ENCODE measurements around the gene CORO6. TPM values are rescaled to one million over a fixed set of nuclear protein-coding genes. Genes with fewer than 3 reads are reported as not detected.

Gene CORO6
- total RNA-seq, 1 experiment from 2014 or later = 2.3 TPM

DNA sequence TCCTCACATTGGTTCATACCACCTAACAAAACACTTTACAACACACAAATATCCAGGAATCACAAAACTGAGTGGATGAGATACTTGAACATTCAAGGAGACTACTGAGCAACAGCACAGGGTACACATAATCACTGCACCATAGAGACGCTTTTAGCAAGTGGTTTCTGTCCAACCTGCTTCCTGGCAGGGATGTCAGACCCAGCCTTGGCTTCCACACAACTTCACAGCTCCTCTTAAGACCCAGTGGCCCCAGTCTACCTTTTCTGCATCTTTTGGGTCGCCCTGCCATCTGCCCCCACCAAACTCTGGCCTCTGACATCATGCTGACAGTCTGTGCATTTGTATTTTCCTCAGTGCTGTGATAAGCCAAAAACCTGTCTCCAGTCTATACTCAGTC, 5.9 kb upstream of the CORO6 start:
- H3K4me1 Mint-ChIP-seq = peaks cover 12 to 16% of the 10 kb centered on the region in 2 experiments
- H3K79me2 ChIP-seq (ENCODE audit: insufficient read depth, low read length) = no peaks in the 10 kb centered on the region

More for the DNA sequence above, 5.9 kb upstream of the CORO6 start:
- Histone ChIP-seq H3K4me1 (ENCODE audit: insufficient read depth, low read length) (peaks cover 1% of the 10 kb centered on the region; the same call in 1 of the 2 replicates), H3K9me3 (ENCODE audit: control insufficient read depth, low read depth, low read length) (no peaks in the 10 kb centered on the region), H3K14ac (ENCODE audit: insufficient read depth, low read length) (no peak overlapping the region), H4K8ac (replicated peaks; ENCODE audit: insufficient read length, low read depth, low read length) (no peak overlapping the region), H4K20me1 (ENCODE audit: control insufficient read depth, insufficient read depth, insufficient read length) (no peaks in the 10 kb centered on the region), H3K56ac (ENCODE audit: insufficient read length, low read depth, low read length) (no peak overlapping the region), H4K91ac (ENCODE audit: insufficient read length, low read depth, low read length) (no peak overlapping the region), H2BK15ac (ENCODE audit: low read depth, low read length) (no peak overlapping the region), H3K79me1 (ENCODE audit: insufficient read depth, low read depth, low read length, poor library complexity, severe bottlenecking) (no peaks in the 10 kb centered on the region), H2BK12ac (ENCODE audit: insufficient read length, low read depth, low read length) (no peak overlapping the region), H3K23me2 (ENCODE audit: insufficient read length, low read depth, low read length, poor library complexity, severe bottlenecking) (no peaks in the 10 kb centered on the region), H3K27ac (ENCODE audit: insufficient read length, low read depth, low read length) (no peak overlapping the region), H3K4ac (ENCODE audit: low read depth, low read length) (no peak overlapping the region), H2AFZ (ENCODE audit: low read length) (no peak overlapping the region), H3K18ac (ENCODE audit: insufficient read length, low read depth, low read length) (no peak overlapping the region), H3T11ph (ENCODE audit: low read length) (no peak overlapping the region), H3K27me3 (ENCODE audit: insufficient read depth, low read length) (no peaks in the 10 kb centered on the region), H3K23ac (ENCODE audit: insufficient read length, low read depth, low read length) (no peak overlapping the region), H4K5ac (ENCODE audit: insufficient read length, low read depth, low read length) (no peak overlapping the region), H2AK5ac (ENCODE audit: insufficient read length, low read length) (no peak overlapping the region), H2BK5ac (ENCODE audit: insufficient read length, low read length) (no peak overlapping the region), H2BK20ac (ENCODE audit: low read depth, low read length, poor library complexity, severe bottlenecking) (no peak overlapping the region), H3K9ac (ENCODE audit: extremely low read depth, insufficient read length, low read length) (no peak overlapping the region), H3K4me2 (ENCODE audit: insufficient read depth, insufficient read length, low read length) (no peak overlapping the region), H2BK120ac (ENCODE audit: low read depth, low read length, poor library complexity, severe bottlenecking) (no peak overlapping the region)
- Mint-ChIP-seq H3K36me3 (ENCODE audit: insufficient read depth in 1 of 3, low read depth in 3 of 3) (peaks cover 2 to 8% (median 6%) of the 10 kb centered on the region in 3 experiments; a peak in 4 of 7 replicates), H3K27me3 (ENCODE audit: low read depth) (peaks cover 8% of the 10 kb centered on the region), H3K9me3 (no peaks in the 10 kb centered on the region), H3K27ac (no peak overlapping the region), H3K4me3 (no peak overlapping the region)
- WGBS (ENCODE audit: extremely low coverage, insufficient read length, low lambda C conversion rate) = no CpG with 5 or more reads among the region's 2 CpGs
- TF ChIP-seq, protein P1, sequence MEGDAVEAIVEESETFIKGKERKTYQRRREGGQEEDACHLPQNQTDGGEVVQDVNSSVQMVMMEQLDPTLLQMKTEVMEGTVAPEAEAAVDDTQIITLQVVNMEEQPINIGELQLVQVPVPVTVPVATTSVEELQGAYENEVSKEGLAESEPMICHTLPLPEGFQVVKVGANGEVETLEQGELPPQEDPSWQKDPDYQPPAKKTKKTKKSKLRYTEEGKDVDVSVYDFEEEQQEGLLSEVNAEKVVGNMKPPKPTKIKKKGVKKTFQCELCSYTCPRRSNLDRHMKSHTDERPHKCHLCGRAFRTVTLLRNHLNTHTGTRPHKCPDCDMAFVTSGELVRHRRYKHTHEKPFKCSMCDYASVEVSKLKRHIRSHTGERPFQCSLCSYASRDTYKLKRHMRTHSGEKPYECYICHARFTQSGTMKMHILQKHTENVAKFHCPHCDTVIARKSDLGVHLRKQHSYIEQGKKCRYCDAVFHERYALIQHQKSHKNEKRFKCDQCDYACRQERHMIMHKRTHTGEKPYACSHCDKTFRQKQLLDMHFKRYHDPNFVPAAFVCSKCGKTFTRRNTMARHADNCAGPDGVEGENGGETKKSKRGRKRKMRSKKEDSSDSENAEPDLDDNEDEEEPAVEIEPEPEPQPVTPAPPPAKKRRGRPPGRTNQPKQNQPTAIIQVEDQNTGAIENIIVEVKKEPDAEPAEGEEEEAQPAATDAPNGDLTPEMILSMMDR (conservative IDR thresholded peaks at IDR 0.05) = no peak
- no peak for DNase-seq
